NT2/D1 (cell line): Measurements from ENCODE around the gene PPM1H.

Source experiments
- SUZ12 ChIP-seq: IDR thresholded peaks from 2 replicates; pipeline ENCODE4 v1.6.1; 2011; ENCODE audit not compliant: insufficient read length, insufficient read depth; ENCODE audit errors: extremely low read depth
- ZNF274 ChIP-seq: IDR thresholded peaks from 2 replicates; pipeline ENCODE4 v1.6.1; 2011; ENCODE audit warnings: mild to moderate bottlenecking, low read depth, low read length

DNA sequence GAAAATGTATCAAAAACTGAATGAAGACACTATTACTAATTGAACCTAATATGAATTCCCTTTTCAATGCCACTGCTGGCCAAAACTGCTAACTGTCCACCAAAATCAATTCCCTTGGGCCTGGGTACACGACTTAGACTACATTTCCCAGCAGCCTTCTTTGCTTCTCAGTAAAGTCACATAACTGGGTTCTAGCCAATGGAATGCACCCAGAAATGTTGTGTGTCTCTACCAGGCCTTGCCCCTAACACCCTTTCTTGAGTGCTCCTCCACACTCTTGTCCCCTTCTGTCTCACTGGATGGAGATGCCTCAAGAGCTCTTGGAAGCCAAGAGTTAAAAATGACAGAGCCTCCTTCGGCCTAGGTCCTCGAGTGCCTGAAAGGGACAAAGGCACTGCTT lies 156.8 kb downstream of the PPM1H start:
- TF ChIP-seq ZNF274 (no peak), SUZ12 (no peak)
